ENCODE data around the gene TNNI2.
A peak's percentile ranks its signal among the peaks of the same experiment; 100 is the strongest.

The TNNI2 gene

GRCh38 chr11:1876361-1877063 is 37.7 kb downstream of the TNNI2 start:
- Histone ChIP-seq H3K9me3 (ENCODE audit: control insufficient read depth, insufficient read depth, low read depth, low read length) (no peaks in the 10 kb centered on the region), H3K36me3 (ENCODE audit: control insufficient read depth in 2 of 2, insufficient read depth in 1 of 2, low read length in 2 of 2) (no peaks in the 10 kb centered on the region), H3K27ac (ENCODE audit: extremely low read depth, low read depth, low read length) (no peak overlapping the region), H3K4me3 (ENCODE audit: low read depth, low read length) (no peak overlapping the region), H3K4me1 (ENCODE audit: control insufficient read depth, insufficient read depth, low read length) (no peaks in the 10 kb centered on the region)
- TF ChIP-seq CTCF (tag by site-specific recombination; IDR thresholded peaks at IDR 0.05), result peak; percentile 15; the same call in 1 of the 2 replicates
- TF ChIP-seq ZNF112 (tag by site-specific recombination; IDR thresholded peaks at IDR 0.05), result no peak
- CTCF ChIA-PET, result interaction anchor here (0.5 to 3.5 kb wide), 22 partner anchors 14 to 311 kb away, joined by 3 to 30 read pairs (median 4); no protein-coding TSS in a partner anchor
- POLR2A ChIA-PET, result no interaction called here

GRCh38 chr11:1877211-1878136 is 38.7 kb downstream of the TNNI2 start:
- no peak overlapping the region for H3K4me3 ChIP-seq (ENCODE audit: low read depth, low read length)
- H3K36me3 ChIP-seq (ENCODE audit: control insufficient read depth in 2 of 2, insufficient read depth in 1 of 2, low read length in 2 of 2), result no peaks in the 10 kb centered on the region
- H3K9me3 ChIP-seq (ENCODE audit: control insufficient read depth, insufficient read depth, low read depth, low read length), result no peaks in the 10 kb centered on the region
- TF ChIP-seq SETDB1 (IDR thresholded peaks at IDR 0.05; ENCODE audit: insufficient read length, low read length) (no peak), HOXD13 (CRISPR knock-in tag; IDR thresholded peaks at IDR 0.05; ENCODE audit: borderline replicate concordance) (no peak), ZNF571 (tag by site-specific recombination; IDR thresholded peaks at IDR 0.05) (no peak), ZNF416 (tag by site-specific recombination; IDR thresholded peaks at IDR 0.05) (no peak), GFI1B (tag by site-specific recombination; IDR thresholded peaks at IDR 0.05) (no peak)
- no peaks in the 10 kb centered on the region for H3K4me1 ChIP-seq (ENCODE audit: control insufficient read depth, insufficient read depth, low read length)
- H3K27ac ChIP-seq (ENCODE audit: extremely low read depth, low read depth, low read length), result no peak overlapping the region
- CTCF ChIA-PET, result interaction anchor here (0.7 to 3.5 kb wide), 8 partner anchors 30 to 279 kb away, joined by 3 to 30 read pairs (median 6); no protein-coding TSS in a partner anchor
- POLR2A ChIA-PET, result no interaction called here

GRCh38 chr11:1878137-1879031 is 39.6 kb downstream of the TNNI2 start:
- Histone ChIP-seq H3K9me3 (ENCODE audit: control insufficient read depth, insufficient read depth, low read depth, low read length) (no peaks in the 10 kb centered on the region), H3K4me1 (ENCODE audit: control insufficient read depth, insufficient read depth, low read length) (no peaks in the 10 kb centered on the region), H3K36me3 (ENCODE audit: control insufficient read depth in 2 of 2, insufficient read depth in 1 of 2, low read length in 2 of 2) (no peaks in the 10 kb centered on the region), H3K27ac (ENCODE audit: extremely low read depth, low read depth, low read length) (no peak overlapping the region), H3K4me3 (ENCODE audit: low read depth, low read length) (no peak overlapping the region)
- ChIA-PET POLR2A (no interaction called here), CTCF (interaction anchor here (0.7 to 3.5 kb wide), 4 partner anchors 123 to 273 kb away, joined by 3 to 30 read pairs (median 8); no protein-coding TSS in a partner anchor)
- no peak for TF ChIP-seq ZNF571 (tag by site-specific recombination; IDR thresholded peaks at IDR 0.05)
- TF ChIP-seq ZNF394 (tag by site-specific recombination; IDR thresholded peaks at IDR 0.05; ENCODE audit: borderline replicate concordance), result no peak
- no peak for TF ChIP-seq GLI2 (tag by site-specific recombination; IDR thresholded peaks at IDR 0.05; ENCODE audit: borderline replicate concordance, low read depth)
- no peak for TF ChIP-seq ZNF354C (tag by site-specific recombination; IDR thresholded peaks at IDR 0.05; ENCODE audit: borderline replicate concordance, low read depth)
- TF ChIP-seq ZFP3 (tag by site-specific recombination; IDR thresholded peaks at IDR 0.05; ENCODE audit: low read depth), result no peak
- no peak for TF ChIP-seq REST (tag by site-specific recombination; IDR thresholded peaks at IDR 0.05)
- no peak for TF ChIP-seq ZNF133 (tag by site-specific recombination; IDR thresholded peaks at IDR 0.05)
- TF ChIP-seq ZNF692 (tag by site-specific recombination; IDR thresholded peaks at IDR 0.05), result no peak
- no peak for TF ChIP-seq ZNF549 (tag by site-specific recombination; IDR thresholded peaks at IDR 0.05)

Measured in HEK293 (cell line).